HepG2 (cell line): Measurements from ENCODE around the gene RDH13. TPM values are rescaled to one million over a fixed set of nuclear protein-coding genes. Genes with fewer than 3 reads are reported as not detected.
A peak's percentile ranks its signal among the peaks of the same experiment; 100 is the strongest.

Experiments used
- AKNA ChIP-seq: sonication (generic); formaldehyde crosslinking; IDR thresholded peaks from 2 replicates; pipeline ENCODE4 v1.4.0; 2020; ENCODE audit warnings: missing genetic modification reagents, borderline replicate concordance
- HES4 ChIP-seq: sonication (generic); formaldehyde crosslinking; IDR thresholded peaks from 2 replicates; pipeline ENCODE4 v1.9.0; 2021; ENCODE audit warnings: mild to moderate bottlenecking, missing genetic modification reagents, borderline replicate concordance
- KAT2B ChIP-seq: fragments of 150-350 bp; IDR thresholded peaks from 2 replicates; pipeline ENCODE4 v1.6.1; 2014; ENCODE audit warnings: low read depth, low read length, borderline replicate concordance
- KAT8 ChIP-seq: IDR thresholded peaks from 2 replicates; pipeline ENCODE4 v1.6.1; 2016; ENCODE audit warnings: missing genetic modification reagents, missing compliant biosample characterization
- MEIS2 ChIP-seq: sonication (generic); formaldehyde crosslinking; IDR thresholded peaks from 2 replicates; pipeline ENCODE4 v1.9.0; 2021; ENCODE audit warnings: mild to moderate bottlenecking, missing genetic modification reagents
- NFKB2 ChIP-seq: sonication (generic); formaldehyde crosslinking; IDR thresholded peaks from 2 replicates; pipeline ENCODE4 v1.4.0; 2020; ENCODE audit warnings: missing genetic modification reagents, borderline replicate concordance
- PRDM15 ChIP-seq: sonication (generic); formaldehyde crosslinking; IDR thresholded peaks from 2 replicates; pipeline ENCODE4 v1.4.0; 2020; ENCODE audit warnings: missing genetic modification reagents
- RFX1 ChIP-seq: fragments of 450-650 bp; IDR thresholded peaks from 2 replicates; pipeline ENCODE4 v1.6.1; 2017
- SCMH1 ChIP-seq: sonication (generic); formaldehyde crosslinking; IDR thresholded peaks from 2 replicates; pipeline ENCODE4 v1.9.0; 2021; ENCODE audit warnings: missing genetic modification reagents, mild to moderate bottlenecking, borderline replicate concordance
- SMAD9 ChIP-seq: sonication (generic); formaldehyde crosslinking; IDR thresholded peaks from 2 replicates; pipeline ENCODE4 v1.5.1; 2020; ENCODE audit warnings: mild to moderate bottlenecking, missing genetic modification reagents
- ZBTB7B ChIP-seq: sonication (generic); formaldehyde crosslinking; IDR thresholded peaks from 2 replicates; pipeline ENCODE4 v1.4.0; 2020; ENCODE audit warnings: missing genetic modification reagents
- ZNF484 ChIP-seq: sonication (generic); formaldehyde crosslinking; IDR thresholded peaks from 2 replicates; pipeline ENCODE4 v1.5.1; 2020; ENCODE audit warnings: mild to moderate bottlenecking, low read depth, missing genetic modification reagents, borderline replicate concordance
- polyA plus RNA-seq, 8 experiments: library from polyadenylated mRNA; depleted of rRNA in 3 of 8; stranded (reverse) in 7 of 8; unstranded in 1 of 8; fragments of >200 nt; fragmentation: Illumina TruSeq in 4 of 8; extraction: Trizol in 4 of 8; gene quantifications; 2 replicates each; pipeline versions ENCODE4 v1.2.1 to v1.2.3, GENCODE V29; 2011 to 2016; ENCODE audit warnings: low read depth in 4 of 8, missing spikeins in 1 of 8, mixed read lengths in 1 of 8; ENCODE audit not compliant: insufficient read depth in 1 of 8
- total RNA-seq, 5 experiments: library from RNA; depleted of rRNA; stranded (reverse); fragments of >200 nt; fragmentation: Illumina TruSeq; extraction: Trizol; gene quantifications; 2 replicates each; pipeline ENCODE4 v1.2.3, GENCODE V29; 2016; ENCODE audit warnings: low read depth in 1 of 5
- TF ChIP-seq, protein P1 (sequence below): sonication (generic); formaldehyde crosslinking; IDR thresholded peaks from 2 replicates; pipeline ENCODE4 v1.4.0; 2020; ENCODE audit warnings: low read depth, mild to moderate bottlenecking, missing genetic modification reagents
- TF ChIP-seq, protein P2 (sequence below): sonication (generic); formaldehyde crosslinking; IDR thresholded peaks from 2 replicates; pipeline ENCODE4 v1.8.1; 2022; ENCODE audit warnings: low read depth, mild to moderate bottlenecking, missing genetic modification reagents

The RDH13 gene
- total and polyA plus RNA-seq, 2 of the 13 experiments (the other 11 are each of a cell fraction or from before 2014, with no cell fraction given), result 13.4 to 21.5 TPM

- TF ChIP-seq, protein P1, sequence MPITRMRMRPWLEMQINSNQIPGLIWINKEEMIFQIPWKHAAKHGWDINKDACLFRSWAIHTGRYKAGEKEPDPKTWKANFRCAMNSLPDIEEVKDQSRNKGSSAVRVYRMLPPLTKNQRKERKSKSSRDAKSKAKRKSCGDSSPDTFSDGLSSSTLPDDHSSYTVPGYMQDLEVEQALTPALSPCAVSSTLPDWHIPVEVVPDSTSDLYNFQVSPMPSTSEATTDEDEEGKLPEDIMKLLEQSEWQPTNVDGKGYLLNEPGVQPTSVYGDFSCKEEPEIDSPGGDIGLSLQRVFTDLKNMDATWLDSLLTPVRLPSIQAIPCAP (CRISPR knock-in tag), result no peak
- TF ChIP-seq KAT2B, result no peak
- no peak for TF ChIP-seq HES4 (CRISPR knock-in tag)
- TF ChIP-seq KAT8 (CRISPR knock-in tag), result no peak
- TF ChIP-seq SMAD9 (CRISPR knock-in tag), result no peak
- TF ChIP-seq PRDM15 (CRISPR knock-in tag), result no peak
- no peak for TF ChIP-seq SCMH1 (CRISPR knock-in tag)
- TF ChIP-seq ZNF484, result no peak
- TF ChIP-seq, protein P2, sequence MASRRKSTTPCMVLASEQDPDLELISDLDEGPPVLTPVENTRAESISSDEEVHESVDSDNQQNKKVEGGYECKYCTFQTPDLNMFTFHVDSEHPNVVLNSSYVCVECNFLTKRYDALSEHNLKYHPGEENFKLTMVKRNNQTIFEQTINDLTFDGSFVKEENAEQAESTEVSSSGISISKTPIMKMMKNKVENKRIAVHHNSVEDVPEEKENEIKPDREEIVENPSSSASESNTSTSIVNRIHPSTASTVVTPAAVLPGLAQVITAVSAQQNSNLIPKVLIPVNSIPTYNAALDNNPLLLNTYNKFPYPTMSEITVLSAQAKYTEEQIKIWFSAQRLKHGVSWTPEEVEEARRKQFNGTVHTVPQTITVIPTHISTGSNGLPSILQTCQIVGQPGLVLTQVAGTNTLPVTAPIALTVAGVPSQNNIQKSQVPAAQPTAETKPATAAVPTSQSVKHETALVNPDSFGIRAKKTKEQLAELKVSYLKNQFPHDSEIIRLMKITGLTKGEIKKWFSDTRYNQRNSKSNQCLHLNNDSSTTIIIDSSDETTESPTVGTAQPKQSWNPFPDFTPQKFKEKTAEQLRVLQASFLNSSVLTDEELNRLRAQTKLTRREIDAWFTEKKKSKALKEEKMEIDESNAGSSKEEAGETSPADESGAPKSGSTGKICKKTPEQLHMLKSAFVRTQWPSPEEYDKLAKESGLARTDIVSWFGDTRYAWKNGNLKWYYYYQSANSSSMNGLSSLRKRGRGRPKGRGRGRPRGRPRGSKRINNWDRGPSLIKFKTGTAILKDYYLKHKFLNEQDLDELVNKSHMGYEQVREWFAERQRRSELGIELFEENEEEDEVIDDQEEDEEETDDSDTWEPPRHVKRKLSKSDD (CRISPR knock-in tag), result no peak
- peak; percentile 48; the same call in 1 of the 2 replicates for TF ChIP-seq NFKB2 (CRISPR knock-in tag)
- no peak for TF ChIP-seq RFX1
- TF ChIP-seq ZBTB7B (CRISPR knock-in tag), result peak; percentile 73; the same call in 1 of the 2 replicates
- no peak for TF ChIP-seq MEIS2 (CRISPR knock-in tag)
- no peak for TF ChIP-seq AKNA
Observed at GRCh38 chr19:55080968-55081769, 18.2 kb upstream of the RDH13 start (continued).
